Osteoblast (primary cell): Measurements from ENCODE around the gene GAS6. TPM values are rescaled to one million over a fixed set of nuclear protein-coding genes. Genes with fewer than 3 reads are reported as not detected.

Source experiments
- DNase-seq: peaks from one replicate; pipeline ENCODE4 v3.0.0; 2011; ENCODE audit warnings: low spot score, mixed read lengths; ENCODE audit not compliant: insufficient read length; ENCODE audit errors: missing footprints
- H2AFZ ChIP-seq: 2 replicates; pipeline ENCODE4 v1.6.0; 2011; ENCODE audit warnings: mild to moderate bottlenecking, low read length
- H3K27ac ChIP-seq: 2 replicates; pipeline ENCODE4 v1.5.1; 2011; ENCODE audit warnings: mild to moderate bottlenecking, low read depth, low read length, moderate library complexity
- H3K27me3 ChIP-seq: 2 replicates; pipeline ENCODE4 v1.6.0; 2012; ENCODE audit warnings: mild to moderate bottlenecking, control low read depth, inconsistent platforms, low read length, moderate library complexity; ENCODE audit not compliant: insufficient read depth
- H3K36me3 ChIP-seq: 2 replicates; pipeline ENCODE4 v1.5.1; 2011; ENCODE audit warnings: mild to moderate bottlenecking, low read length, control low read depth, moderate library complexity; ENCODE audit not compliant: insufficient read depth
- H3K4me1 ChIP-seq: 2 replicates; pipeline ENCODE4 v1.5.1; 2011; ENCODE audit warnings: mild to moderate bottlenecking, low read length, control low read depth, moderate library complexity; ENCODE audit not compliant: insufficient read depth
- H3K4me2 ChIP-seq: 2 replicates; pipeline ENCODE4 v1.6.0; 2011; ENCODE audit warnings: mild to moderate bottlenecking, low read length; ENCODE audit not compliant: insufficient read depth
- H3K4me3 ChIP-seq: fragments of 200-600 bp; sonication (generic); 3 replicates; pipeline ENCODE4 v1.5.1; 2012; ENCODE audit warnings: mild to moderate bottlenecking, low read length, inconsistent platforms; ENCODE audit not compliant: insufficient read depth
- H3K79me2 ChIP-seq: 2 replicates; pipeline ENCODE4 v1.6.0; 2012; ENCODE audit warnings: mild to moderate bottlenecking, low read length, control low read depth, inconsistent platforms; ENCODE audit not compliant: insufficient read depth
- H3K9me3 ChIP-seq: 2 replicates; pipeline ENCODE4 v1.5.1; 2011; ENCODE audit warnings: low read depth, low read length, control low read depth
- H4K20me1 ChIP-seq: 2 replicates; pipeline ENCODE4 v1.6.0; 2012; ENCODE audit warnings: mild to moderate bottlenecking, low read length, control low read depth; ENCODE audit not compliant: insufficient read depth
- CTCF ChIP-seq: IDR thresholded peaks from 2 replicates; pipeline ENCODE4 v1.5.1; 2011; ENCODE audit warnings: mild to moderate bottlenecking, low read depth, low read length, moderate library complexity; ENCODE audit errors: extremely low read depth
- total RNA-seq: library from RNA; depleted of rRNA; stranded (reverse); fragments of >200 nt; gene quantifications from 2 replicates; pipeline ENCODE4 v1.2.3, GENCODE V29; 2012

The GAS6 gene
- total RNA-seq, 1 donor: 417 TPM

- Histone ChIP-seq H3K4me2 (no peak overlapping the region), H3K4me3 (no peak overlapping the region), H3K27me3 (peaks cover 21% of the 10 kb centered on the region), H3K36me3 (no peaks in the 10 kb centered on the region), H3K79me2 (no peaks in the 10 kb centered on the region), H3K9me3 (no peaks in the 10 kb centered on the region), H4K20me1 (no peaks in the 10 kb centered on the region), H2AFZ (no peak overlapping the region), H3K4me1 (peaks cover 27% of the 10 kb centered on the region), H3K27ac (no peak overlapping the region)
- DNase-seq: no peak
- no peak for TF ChIP-seq CTCF
Observed at GRCh38 chr13:113781571-113781970, 82.3 kb downstream of the GAS6 start.

GRCh38 chr13:113777311-113778260 is 86.3 kb downstream of the GAS6 start:
- H3K4me2 ChIP-seq: no peak overlapping the region
- no peaks in the 10 kb centered on the region for H3K36me3 ChIP-seq
- no peaks in the 10 kb centered on the region for H3K9me3 ChIP-seq
- H3K4me1 ChIP-seq: peaks cover 12% of the 10 kb centered on the region
- TF ChIP-seq CTCF: no peak
- no peak overlapping the region for H2AFZ ChIP-seq
- no peak overlapping the region for H3K4me3 ChIP-seq
- H3K27ac ChIP-seq: no peak overlapping the region
- peak; percentile 86 for DNase-seq
- H4K20me1 ChIP-seq: no peaks in the 10 kb centered on the region
- peaks cover 21% of the 10 kb centered on the region for H3K27me3 ChIP-seq
- H3K79me2 ChIP-seq: no peaks in the 10 kb centered on the region

- Histone ChIP-seq H3K79me2 (no peaks in the 10 kb centered on the region), H3K36me3 (no peaks in the 10 kb centered on the region), H2AFZ (no peak overlapping the region), H3K9me3 (peaks cover 4% of the 10 kb centered on the region), H4K20me1 (no peaks in the 10 kb centered on the region), H3K27ac (no peak overlapping the region), H3K27me3 (peaks cover 21% of the 10 kb centered on the region), H3K4me1 (peaks cover 12% of the 10 kb centered on the region), H3K4me2 (no peak overlapping the region), H3K4me3 (no peak overlapping the region)
- TF ChIP-seq CTCF: no peak
- peak; percentile 64 for DNase-seq
Observed at GRCh38 chr13:113776231-113777125, 87.4 kb downstream of the GAS6 start.
